Esophagus muscularis mucosa (tissue), 3 donors: ENCODE data around the gene KBTBD4.

ENCODE experiments used
- POLR2A ChIP-seq: fragments of 450-650 bp; IDR thresholded peaks from one replicate; pipeline ENCODE4 v1.6.1; 2017; ENCODE audit warnings: antibody characterized with exemption, moderate library complexity, mild to moderate bottlenecking, low read depth
- TF ChIP-seq, protein P1 (sequence below), 3 experiments: fragments of 200-600 bp in 2 of 3; fragments of 450-650 bp in 1 of 3; sonication (generic) in 2 of 3; IDR thresholded peaks; one replicate each; pipeline ENCODE4 v1.5.1; 2017 to 2019; ENCODE audit warnings: antibody characterized with exemption in 3 of 3, mild to moderate bottlenecking in 2 of 3, moderate library complexity in 1 of 3

DNA sequence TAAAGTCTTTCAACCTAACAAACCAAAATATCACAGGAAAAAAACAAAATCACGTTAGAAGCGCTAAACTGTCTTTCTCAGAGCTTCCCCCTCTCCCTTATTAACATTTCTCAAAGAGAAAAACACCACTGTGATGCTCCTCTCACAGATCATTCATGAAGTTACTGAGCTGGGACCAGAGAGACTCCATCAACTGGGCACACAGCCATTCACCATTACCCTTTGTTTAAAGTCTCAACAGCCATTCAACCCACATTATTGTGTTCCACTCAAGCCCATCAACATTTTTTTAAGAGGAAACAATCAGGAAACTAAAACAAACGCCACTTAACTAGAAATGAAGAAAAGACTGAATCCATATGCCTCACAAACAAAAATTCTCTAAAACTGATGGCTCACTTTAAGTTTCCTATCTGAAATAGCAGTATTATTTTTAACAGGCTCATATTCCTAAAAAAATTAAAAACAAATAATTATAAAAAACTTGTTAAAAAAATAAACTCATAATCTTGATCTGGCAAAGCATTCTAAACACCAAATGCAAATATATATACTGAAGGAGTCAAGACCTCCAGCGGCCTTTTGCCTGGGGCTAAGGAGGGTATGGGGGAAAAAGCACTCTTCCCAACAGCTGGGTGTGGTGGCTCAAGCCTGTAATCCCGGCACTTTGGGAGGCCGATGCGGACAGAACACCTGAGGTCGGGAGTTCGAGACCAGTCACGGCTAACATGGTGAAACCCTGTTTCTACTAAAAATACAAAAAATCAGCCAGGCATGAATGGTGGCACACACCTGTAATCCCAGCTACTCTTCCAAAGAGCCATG is 39.8 kb downstream of the KBTBD4 start:
- TF ChIP-seq, protein P1, sequence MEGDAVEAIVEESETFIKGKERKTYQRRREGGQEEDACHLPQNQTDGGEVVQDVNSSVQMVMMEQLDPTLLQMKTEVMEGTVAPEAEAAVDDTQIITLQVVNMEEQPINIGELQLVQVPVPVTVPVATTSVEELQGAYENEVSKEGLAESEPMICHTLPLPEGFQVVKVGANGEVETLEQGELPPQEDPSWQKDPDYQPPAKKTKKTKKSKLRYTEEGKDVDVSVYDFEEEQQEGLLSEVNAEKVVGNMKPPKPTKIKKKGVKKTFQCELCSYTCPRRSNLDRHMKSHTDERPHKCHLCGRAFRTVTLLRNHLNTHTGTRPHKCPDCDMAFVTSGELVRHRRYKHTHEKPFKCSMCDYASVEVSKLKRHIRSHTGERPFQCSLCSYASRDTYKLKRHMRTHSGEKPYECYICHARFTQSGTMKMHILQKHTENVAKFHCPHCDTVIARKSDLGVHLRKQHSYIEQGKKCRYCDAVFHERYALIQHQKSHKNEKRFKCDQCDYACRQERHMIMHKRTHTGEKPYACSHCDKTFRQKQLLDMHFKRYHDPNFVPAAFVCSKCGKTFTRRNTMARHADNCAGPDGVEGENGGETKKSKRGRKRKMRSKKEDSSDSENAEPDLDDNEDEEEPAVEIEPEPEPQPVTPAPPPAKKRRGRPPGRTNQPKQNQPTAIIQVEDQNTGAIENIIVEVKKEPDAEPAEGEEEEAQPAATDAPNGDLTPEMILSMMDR (IDR thresholded peaks at IDR 0.05): no peak
- TF ChIP-seq POLR2A: no peak
